B cell (primary cell): ENCODE measurements around the gene PLEK2.

ENCODE experiments used
- CTCF ChIP-seq: fragments of 200-600 bp; IDR thresholded peaks from one replicate; pipeline ENCODE4 v1.8.0; 2022; ENCODE audit warnings: antibody characterized with exemption, mild to moderate bottlenecking
- EZH2 ChIP-seq: IDR thresholded peaks from 2 replicates; pipeline ENCODE4 v1.6.1; 2012; ENCODE audit warnings: borderline replicate concordance, low read depth, mild to moderate bottlenecking, moderate library complexity, low read length; ENCODE audit not compliant: insufficient read depth, poor library complexity, severe bottlenecking

GRCh38 chr14:67405771-67406170 lies 6.2 kb downstream of the PLEK2 start:
- TF ChIP-seq CTCF = no peak
- no peak for TF ChIP-seq EZH2
